ENCODE measurements around the gene DCAF6.

DCAF6 gene

DNA sequence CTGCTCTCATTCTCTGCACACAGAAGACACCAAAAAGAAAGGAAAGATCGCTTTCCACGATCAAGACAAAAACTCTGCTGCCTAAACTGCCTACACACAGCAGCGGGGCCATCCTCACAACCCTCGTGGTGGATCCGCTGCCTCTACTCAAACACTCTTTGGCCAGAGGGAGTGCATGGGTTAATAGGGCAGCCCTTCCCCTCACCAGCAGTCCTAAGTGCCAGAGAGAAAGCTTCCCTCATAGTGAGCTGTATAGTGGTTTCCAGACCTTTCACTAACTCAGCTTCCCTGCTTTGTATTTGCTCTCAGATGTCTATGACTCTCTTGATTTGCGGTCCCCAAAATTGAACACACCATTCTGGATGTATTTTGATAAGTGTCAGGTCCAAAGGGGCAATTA, 169.4 kb downstream of the DCAF6 start:
- TF ChIP-seq CTCF (conservative IDR thresholded peaks at IDR 0.05) = no peak
- no peak overlapping the region for H3K27ac ChIP-seq

DNA sequence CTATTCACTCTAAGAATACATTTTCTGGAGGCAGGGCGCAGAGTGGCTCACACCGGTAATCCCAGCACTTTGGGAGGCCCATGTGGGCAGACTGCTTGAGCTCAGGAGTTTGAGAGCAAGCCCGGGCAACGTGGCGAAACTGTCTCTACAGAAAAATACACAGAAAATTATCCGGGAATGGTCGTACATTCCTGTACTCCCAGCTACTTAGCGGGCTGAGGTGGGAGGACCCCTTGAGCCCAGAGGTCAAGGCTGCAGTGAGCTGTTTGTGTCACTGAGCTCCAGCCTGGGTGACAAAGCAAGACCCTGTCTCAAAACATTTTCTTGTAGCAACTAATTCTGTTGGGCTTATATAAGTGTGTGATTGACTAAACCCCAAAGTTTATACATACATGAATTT, 169.8 kb downstream of the DCAF6 start:
- H3K27ac ChIP-seq = no peak overlapping the region
- TF ChIP-seq CTCF (conservative IDR thresholded peaks at IDR 0.05) = no peak

GRCh38 chr1:168110896-168111545, 174.5 kb downstream of the DCAF6 start:
- no peak overlapping the region for H3K27ac ChIP-seq

DNA sequence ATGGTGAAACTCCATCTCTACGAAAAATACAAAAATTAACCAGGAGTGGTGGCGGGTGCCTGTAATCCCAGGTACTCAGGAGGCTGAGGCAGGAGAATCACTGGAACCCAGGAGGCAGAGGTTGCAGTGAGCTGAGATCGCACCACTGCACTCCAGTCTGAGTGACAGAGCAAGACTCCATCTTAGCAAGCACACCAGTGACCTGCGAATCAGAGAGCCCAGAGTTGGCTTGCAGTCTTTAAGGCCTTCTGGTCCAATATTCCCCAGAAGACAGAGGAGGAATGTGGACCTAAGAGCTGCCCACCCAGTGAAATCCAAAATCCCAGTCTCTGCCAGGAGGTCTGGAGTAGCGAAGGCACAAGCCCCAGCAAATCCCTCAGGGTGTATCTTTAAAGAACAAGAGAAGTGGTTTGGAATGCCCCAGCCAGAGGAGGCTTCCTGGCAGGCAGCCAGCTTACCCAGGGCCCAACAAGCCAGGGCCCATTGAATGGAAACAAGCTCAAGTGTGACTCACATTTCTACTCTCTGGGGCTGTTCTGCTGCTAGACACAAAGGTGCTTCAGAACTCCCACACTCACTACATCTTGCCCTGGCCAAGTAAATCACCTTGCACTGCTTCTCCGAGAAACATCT, 176.3 kb downstream of the DCAF6 start:
- H3K27ac ChIP-seq = no peak overlapping the region
- no peak for TF ChIP-seq CTCF (conservative IDR thresholded peaks at IDR 0.05)

More at GRCh38 chr1:168110896-168111545, 174.5 kb downstream of the DCAF6 start:
- TF ChIP-seq CTCF (conservative IDR thresholded peaks at IDR 0.05) = no peak

DNA sequence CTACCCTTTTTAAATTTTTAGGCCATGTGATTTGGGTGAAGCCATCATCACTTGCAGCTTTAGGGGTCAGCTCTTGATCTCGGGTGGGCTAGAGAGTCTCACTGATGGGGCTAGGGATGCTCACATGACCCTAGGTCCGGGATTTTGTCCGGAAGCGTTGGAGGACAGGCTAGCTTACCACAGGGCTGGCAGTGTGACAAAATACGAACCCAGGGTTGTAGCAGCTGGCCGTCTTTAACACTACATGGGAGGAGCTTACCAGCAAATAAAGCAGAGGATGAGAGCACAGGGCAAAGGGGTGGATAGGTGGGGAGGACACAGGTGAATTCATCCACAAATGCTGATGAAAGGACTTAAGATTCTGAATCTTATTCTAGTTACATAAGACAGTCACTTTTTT, 178.4 kb downstream of the DCAF6 start:
- no peak for TF ChIP-seq CTCF (conservative IDR thresholded peaks at IDR 0.05)

DNA sequence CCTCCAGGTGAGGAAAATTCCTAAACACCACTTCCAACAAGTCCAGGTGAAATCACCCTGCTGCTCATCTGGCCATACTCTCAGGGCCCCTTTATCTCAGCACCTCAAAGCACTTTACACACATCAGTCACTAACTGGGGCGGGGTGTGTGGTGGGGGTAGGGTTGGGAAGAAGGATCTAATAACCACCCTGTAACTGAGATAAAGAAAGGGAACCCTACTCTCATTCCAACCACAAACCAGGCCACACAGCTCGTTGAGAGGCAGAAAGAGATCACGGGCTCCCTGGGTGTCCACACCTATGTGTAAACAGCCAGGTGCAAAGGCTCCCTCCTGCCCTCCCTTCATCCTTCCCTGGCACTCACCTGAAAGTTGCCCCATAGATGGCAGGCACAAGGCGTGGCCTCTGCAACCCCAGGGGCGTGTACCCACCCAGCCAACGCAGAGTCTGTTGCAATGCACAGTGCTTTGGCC, 179.9 kb downstream of the DCAF6 start:
- TF ChIP-seq CTCF (conservative IDR thresholded peaks at IDR 0.05) = no peak
- no peak overlapping the region for H3K27ac ChIP-seq

More for the DNA sequence above, 178.4 kb downstream of the DCAF6 start:
- no peak overlapping the region for H3K27ac ChIP-seq

GRCh38 chr1:168119750-168120149, 183.3 kb downstream of the DCAF6 start:
- no peak overlapping the region for H3K27ac ChIP-seq
- no peak for TF ChIP-seq CTCF (conservative IDR thresholded peaks at IDR 0.05)

All from VCaP (cell line).